Lung microvascular endothelial cell (primary cell): ENCODE data around the gene KIR2DL3. TPM values are rescaled to one million over a fixed set of nuclear protein-coding genes. Genes with fewer than 3 reads are reported as not detected.
"Not testable (repeated sequence)": the region's sequence is repeated elsewhere in the genome, so short reads cannot be mapped to it uniquely, and the experiment has no call there.

Experiments
- DNase-seq, 2 donors: peaks; one replicate each; pipeline versions ENCODE4 v3.0.0 to v3.0.0-alpha.2; 2010; ENCODE audit warnings: low read depth in 2 of 2
- total RNA-seq: library from RNA; depleted of rRNA; stranded (reverse); fragments of >200 nt; gene quantifications from 2 replicates; pipeline ENCODE4 v1.2.1, GENCODE V29; 2014

KIR2DL3 gene
- total RNA-seq, 1 donor from 2014 or later: not detected

GRCh38 chr19:54741950-54742349 lies 3.6 kb downstream of the KIR2DL3 start:
- not testable (repeated sequence) for DNase-seq

GRCh38 chr19:54744080-54744479 lies 5.8 kb downstream of the KIR2DL3 start:
- DNase-seq: not testable (repeated sequence)

- DNase-seq: not testable (repeated sequence)
Measured at GRCh38 chr19:54747614-54748322, 9.5 kb downstream of the KIR2DL3 start.

GRCh38 chr19:54750276-54750675 lies 12.0 kb downstream of the KIR2DL3 start:
- not testable (repeated sequence) for DNase-seq

- DNase-seq: not testable (repeated sequence)
Measured at GRCh38 chr19:54756204-54757110, 18.1 kb downstream of the KIR2DL3 start.

- DNase-seq: not testable (repeated sequence)
Measured at GRCh38 chr19:54758577-54758976, 20.3 kb downstream of the KIR2DL3 start.

GRCh38 chr19:54764219-54764618 lies 25.9 kb downstream of the KIR2DL3 start:
- DNase-seq: not testable (repeated sequence)

- DNase-seq: not testable (repeated sequence)
Measured at GRCh38 chr19:54766464-54766863, 28.2 kb downstream of the KIR2DL3 start.

GRCh38 chr19:54769646-54770045 lies 31.3 kb downstream of the KIR2DL3 start, which contains the start of gene KIR2DL1:
TSS of gene KIR2DL1 (plus strand) at chr19:54769793. CDS start at chr19:54769851, 58 bp downstream.
- not testable (repeated sequence) for DNase-seq

GRCh38 chr19:54770511-54770910 lies 32.2 kb downstream of the KIR2DL3 start:
- DNase-seq: not testable (repeated sequence)

GRCh38 chr19:54771018-54771960 lies 33.0 kb downstream of the KIR2DL3 start:
- not testable (repeated sequence) for DNase-seq

GRCh38 chr19:54772666-54773065 lies 34.4 kb downstream of the KIR2DL3 start:
- DNase-seq: not testable (repeated sequence)

GRCh38 chr19:54775095-54775815 lies 36.9 kb downstream of the KIR2DL3 start:
- DNase-seq: not testable (repeated sequence)

- DNase-seq: not testable (repeated sequence)
Measured at GRCh38 chr19:54775830-54776229, 37.5 kb downstream of the KIR2DL3 start.

GRCh38 chr19:54777851-54778250 lies 39.5 kb downstream of the KIR2DL3 start:
- DNase-seq: not testable (repeated sequence)

GRCh38 chr19:54778896-54779295 lies 40.6 kb downstream of the KIR2DL3 start:
- not testable (repeated sequence) for DNase-seq

GRCh38 chr19:54782916-54783315 lies 44.6 kb downstream of the KIR2DL3 start:
- DNase-seq: not testable (repeated sequence)

GRCh38 chr19:54786091-54786723 lies 47.9 kb downstream of the KIR2DL3 start:
- DNase-seq: not testable (repeated sequence)

GRCh38 chr19:54788154-54788553 lies 49.8 kb downstream of the KIR2DL3 start:
- not testable (repeated sequence) for DNase-seq

GRCh38 chr19:54790711-54791110 lies 52.4 kb downstream of the KIR2DL3 start:
- no peak for DNase-seq
